HG03460 (cell line): Measurements from ENCODE around the gene GOLGA1.
A peak's percentile ranks its signal among the peaks of the same experiment; 100 is the strongest.
"Not testable (repeated sequence)": the region's sequence is repeated elsewhere in the genome, so short reads cannot be mapped to it uniquely, and the experiment has no call there.

Experiments used
- ATAC-seq: cut with Tn5 transposase; IDR thresholded peaks from one replicate; pipeline ENCODE4 v1.9.1; 2021; ENCODE audit not compliant: unreplicated experiment

GOLGA1 gene, protein sequence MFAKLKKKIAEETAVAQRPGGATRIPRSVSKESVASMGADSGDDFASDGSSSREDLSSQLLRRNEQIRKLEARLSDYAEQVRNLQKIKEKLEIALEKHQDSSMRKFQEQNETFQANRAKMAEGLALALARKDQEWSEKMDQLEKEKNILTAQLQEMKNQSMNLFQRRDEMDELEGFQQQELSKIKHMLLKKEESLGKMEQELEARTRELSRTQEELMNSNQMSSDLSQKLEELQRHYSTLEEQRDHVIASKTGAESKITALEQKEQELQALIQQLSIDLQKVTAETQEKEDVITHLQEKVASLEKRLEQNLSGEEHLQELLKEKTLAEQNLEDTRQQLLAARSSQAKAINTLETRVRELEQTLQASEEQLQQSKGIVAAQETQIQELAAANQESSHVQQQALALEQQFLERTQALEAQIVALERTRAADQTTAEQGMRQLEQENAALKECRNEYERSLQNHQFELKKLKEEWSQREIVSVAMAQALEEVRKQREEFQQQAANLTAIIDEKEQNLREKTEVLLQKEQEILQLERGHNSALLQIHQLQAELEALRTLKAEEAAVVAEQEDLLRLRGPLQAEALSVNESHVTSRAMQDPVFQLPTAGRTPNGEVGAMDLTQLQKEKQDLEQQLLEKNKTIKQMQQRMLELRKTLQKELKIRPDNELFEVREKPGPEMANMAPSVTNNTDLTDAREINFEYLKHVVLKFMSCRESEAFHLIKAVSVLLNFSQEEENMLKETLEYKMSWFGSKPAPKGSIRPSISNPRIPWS

DNA sequence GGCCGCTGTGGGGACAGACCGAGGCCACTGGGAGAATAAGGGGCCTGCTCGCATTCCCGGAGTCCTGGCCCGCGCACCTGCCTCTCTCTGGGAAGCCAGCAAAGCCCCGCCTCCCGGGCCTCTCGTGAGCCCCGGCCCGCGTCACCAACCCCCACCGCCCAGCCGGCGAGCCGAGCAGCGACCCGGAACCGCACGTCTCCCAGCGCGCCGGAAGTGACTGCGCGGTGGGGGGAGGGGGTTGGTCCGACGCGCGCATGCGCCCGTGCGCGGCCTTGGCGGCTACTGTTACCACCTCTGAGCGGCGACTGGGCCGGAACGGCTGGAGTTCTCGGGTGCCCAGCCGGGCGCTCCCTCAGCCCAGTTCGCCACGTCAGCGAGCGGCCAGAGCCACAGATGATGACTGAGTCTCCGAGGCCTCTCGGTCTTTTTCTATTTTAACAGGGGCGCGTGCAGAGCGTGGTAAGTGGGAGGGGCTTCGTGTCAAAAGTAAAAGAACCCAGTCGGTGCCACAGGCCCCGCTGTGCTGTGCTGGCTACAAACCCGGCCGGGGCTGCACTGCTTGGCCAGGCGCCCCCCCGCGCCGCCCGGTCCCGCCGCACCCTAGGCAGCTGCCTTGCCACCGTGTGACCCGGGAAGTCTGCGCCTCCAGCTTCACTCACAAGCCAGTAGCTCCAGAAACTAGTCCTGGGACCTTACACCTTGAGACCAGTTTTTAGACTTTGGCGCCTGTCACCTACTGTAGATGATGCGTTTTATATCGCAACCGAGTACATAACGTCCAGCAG lies at the start of gene GOLGA1:
Gene GOLGA1, minus strand, starts transcription at position 190 of the 785 bp plus-strand sequence. CDS start 2,372 bp downstream, outside the sequence.
- ATAC-seq = peak; percentile 67

GRCh38 chr9:124983698-124984097 lies 42.8 kb upstream of the GOLGA1 start:
- no peak for ATAC-seq

DNA sequence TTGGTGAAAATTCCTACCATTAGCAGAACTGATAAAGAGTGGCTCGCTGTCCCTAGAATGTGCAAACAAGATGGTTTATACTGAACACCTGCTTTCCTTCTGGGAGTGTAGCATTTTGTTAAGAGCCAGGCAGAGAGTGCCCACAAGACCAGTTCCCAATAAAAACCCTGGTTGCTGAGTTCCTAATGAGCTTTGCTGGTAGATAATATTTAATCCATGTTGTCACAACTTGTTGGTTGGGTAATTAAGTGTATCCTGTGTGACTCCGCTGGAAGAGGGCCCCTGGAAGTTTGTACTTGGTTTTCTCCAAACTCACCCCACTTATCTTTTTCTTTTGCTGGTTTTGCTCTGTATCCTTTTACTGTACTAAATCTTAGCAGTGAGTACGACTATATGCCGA lies 39.5 kb upstream of the GOLGA1 start:
- ATAC-seq = no peak

DNA sequence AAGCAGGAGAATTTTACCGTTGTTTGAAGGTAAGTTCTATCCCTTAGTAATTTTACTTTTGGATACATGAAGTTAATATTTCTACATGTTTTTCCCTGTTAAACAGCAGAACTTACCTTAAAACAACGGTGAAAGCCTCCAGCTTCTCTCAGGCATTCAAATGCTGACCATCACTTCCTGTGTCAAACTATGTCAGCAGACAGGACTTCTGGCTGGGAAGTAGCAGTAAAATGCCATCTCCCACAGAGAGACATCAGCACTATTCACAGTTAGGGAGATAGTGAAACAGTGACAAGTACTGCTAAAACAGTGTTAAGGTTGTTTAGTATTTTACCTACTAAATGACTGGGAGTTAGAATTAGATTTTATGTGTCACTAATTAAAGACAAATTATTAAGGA lies 34.2 kb upstream of the GOLGA1 start:
- no peak for ATAC-seq

- no peak for ATAC-seq
Observed at GRCh38 chr9:124973807-124974206, 32.9 kb upstream of the GOLGA1 start.

DNA sequence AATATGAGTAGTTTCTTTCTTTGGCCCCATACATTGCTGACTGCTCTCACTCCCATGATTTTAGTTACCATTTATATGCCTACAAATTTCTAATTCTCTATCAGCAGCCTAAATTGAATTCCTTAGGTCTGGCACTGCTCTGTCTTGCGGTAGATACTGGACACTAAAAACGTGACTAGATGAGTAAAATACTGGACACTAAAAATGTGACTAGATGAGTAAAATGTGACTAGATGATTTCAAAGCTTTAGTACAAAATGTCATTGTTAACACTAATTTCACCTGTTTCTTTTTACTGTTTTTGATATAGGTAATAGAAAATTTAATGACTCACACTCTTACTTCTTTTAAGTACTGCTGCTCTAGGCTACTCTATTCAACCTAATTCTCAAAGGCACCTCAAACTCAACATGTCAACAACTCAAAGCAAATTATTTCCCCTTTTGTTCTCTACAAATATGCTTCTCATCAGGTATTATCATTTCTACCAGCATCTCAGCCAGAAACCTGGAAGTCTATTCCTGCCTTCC lies 31.4 kb upstream of the GOLGA1 start:
- no peak for ATAC-seq

DNA sequence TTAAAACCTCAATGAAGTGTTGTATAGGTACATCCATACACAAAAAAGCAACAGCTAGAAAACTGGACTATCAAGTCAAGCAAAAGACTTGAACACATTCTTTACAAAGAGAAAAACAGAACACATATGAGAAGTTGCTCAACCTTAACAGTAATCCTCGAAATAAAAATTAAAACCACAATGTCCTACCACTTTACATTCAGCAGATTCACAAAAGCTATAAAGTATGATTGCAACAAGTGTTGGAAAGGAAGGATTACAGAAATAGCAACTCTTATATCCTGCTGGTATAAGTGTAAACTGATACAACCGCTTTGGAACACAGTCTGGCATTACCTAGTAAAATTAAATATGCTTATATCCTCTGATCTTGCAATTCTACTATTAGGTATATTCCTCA lies 28.5 kb upstream of the GOLGA1 start:
- ATAC-seq = no peak

DNA sequence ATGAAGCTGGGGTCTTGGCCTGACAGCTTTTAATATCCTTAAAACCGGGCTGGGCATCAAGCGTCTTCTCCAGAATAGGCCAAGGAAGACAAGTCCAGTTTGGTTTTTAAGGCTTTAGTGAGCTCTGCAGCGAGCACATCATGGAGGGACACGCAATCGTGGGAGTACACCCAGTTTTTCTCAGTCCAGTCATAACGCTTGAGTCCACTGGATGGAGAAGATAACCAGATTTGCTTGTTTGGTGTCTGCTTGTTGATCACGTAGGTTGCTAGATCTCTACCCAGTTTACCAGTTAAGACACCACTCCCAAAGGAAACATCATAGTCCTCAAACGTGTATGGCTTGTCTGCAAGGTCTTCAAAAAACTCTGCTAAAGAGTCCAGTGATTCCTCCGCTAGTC lies 27.4 kb upstream of the GOLGA1 start:
- no peak for ATAC-seq

DNA sequence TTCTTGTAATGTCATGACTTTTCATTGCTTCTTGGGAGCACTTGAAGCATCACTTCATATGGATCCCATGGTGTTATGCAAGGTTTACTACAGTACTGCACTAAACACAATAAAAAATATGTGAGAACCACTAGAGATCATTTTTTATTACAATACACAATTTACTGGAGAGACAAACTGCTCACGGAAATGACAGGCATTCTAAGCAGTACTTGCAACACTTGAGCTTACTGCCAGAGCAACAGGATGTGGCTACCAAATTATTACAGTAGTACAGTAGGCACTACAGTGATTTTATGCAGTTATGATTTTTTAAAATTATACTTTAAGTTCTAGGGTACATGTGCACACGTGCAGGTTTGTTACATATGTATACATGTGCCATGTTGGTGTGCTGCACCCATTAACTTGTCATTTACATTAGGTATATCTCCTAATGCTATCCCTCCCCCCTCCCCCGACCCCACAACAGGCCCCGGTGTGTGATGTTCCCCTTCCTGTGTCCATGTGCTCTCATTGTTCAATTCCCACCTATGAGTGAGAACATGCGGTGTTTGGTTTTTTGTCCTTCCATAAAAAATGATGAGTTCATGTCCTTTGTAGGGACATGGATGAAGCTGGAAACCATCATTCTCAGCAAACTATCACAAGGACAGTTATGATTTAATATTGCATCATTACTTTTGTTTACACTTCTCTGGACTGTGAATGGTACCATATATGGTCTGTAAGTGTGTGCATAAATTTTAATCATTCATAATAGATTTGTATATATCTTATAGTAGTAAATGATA lies 25.1 kb upstream of the GOLGA1 start:
- ATAC-seq = not testable (repeated sequence)

- ATAC-seq = no peak
Observed at GRCh38 chr9:124964604-124965003, 23.7 kb upstream of the GOLGA1 start.

DNA sequence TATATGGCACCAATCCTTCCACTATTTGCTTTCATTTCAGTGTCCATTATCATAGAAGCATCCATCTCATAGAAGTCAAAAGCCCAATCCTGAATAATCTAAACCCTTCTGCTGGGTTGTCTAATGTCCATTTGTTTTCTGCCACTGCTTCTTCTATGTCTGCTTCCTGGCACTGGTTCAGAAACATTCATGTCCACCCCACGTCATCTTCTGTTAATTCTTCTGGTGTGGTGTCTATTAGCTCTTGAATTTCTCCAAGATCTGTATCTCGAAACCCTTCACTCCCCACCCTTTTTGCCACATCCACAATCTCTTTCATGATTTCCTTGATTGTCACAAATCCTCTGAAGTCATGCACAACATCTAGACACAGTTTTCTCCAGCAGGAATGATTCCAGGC lies 23.2 kb upstream of the GOLGA1 start:
- no peak for ATAC-seq

DNA sequence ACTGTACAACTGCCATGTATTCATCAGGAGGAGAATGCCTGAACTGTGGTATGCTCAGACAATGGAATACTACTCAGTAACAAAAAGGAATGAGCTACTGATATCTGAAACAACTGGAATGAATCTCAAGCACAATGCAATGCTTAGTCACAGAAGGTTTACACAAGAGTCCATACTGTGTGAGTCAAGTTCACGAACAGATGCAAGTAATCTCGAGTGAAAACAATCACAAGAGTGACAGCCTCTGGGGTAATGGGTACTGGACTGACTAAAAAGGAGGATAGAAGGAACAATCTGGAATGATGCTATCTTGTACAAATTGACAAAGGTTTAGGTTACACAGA lies 19.5 kb upstream of the GOLGA1 start:
- no peak for ATAC-seq

GRCh38 chr9:124959671-124960408 lies 19.0 kb upstream of the GOLGA1 start:
- ATAC-seq = not testable (repeated sequence)

DNA sequence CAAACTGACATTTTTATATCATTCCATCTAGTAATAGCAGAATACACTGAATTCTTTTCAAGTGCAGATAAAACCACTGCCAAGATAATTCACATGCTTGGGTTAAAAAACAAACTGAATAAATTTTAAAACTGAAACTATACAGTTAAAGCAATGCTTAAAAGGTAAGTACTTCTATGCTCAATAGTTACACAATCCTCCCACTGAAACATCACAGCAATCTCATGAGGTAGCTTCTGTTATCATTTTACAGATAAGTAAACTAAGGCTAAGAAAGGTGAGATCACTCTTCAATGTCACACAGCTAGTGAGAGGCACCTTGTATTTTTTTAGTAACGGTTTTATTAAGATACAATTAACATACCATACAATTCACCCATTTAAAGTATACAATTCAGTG lies 13.4 kb upstream of the GOLGA1 start:
- ATAC-seq = no peak

GRCh38 chr9:124950050-124950718 lies 9.3 kb upstream of the GOLGA1 start:
- ATAC-seq = no peak

DNA sequence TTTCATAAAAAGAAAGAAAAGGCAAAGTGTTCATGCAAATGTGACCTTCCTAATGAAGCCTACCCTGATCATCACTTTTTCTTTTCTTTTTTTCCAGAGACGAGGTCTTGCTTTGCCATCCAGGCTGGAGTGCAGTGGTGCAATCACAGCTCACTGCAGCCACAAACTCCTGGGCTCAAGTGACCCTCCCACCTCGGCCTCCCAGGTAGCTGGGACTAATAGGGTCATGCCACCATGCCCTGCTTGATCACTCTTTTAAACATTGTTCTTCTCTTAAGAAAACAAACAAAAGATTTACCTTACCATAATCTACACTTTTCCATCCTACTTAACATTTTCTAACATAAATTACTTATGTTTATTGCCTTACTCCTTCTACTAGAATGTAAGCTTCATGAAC lies 8.5 kb upstream of the GOLGA1 start:
- ATAC-seq = no peak

- no peak for ATAC-seq
Observed at GRCh38 chr9:124947727-124948391, 7.0 kb upstream of the GOLGA1 start.

DNA sequence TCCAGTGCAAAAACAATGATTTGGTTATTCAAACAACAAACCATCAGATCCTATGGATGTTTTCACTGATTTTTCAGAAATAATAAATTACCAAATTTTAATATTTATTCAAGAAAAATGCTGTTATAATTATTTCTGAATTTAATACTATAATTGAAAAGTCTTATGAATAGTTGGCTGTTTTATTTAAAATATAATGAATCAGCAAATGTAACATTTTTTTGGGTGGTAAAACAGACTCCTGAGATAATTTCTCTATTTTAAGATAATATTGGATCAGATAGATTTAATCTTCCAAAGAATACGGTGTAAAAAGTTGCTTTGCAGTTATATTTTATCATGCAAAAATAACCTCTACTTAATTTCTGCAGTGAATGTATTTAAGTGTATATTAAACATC lies 5.3 kb upstream of the GOLGA1 start:
- no peak for ATAC-seq
